Inflammatory macrophage treated with lipopolysaccharide for 1 hour (primary cell): ENCODE results near the gene SLC16A12.
"Not testable (repeated sequence)": the region's sequence is repeated elsewhere in the genome, so short reads cannot be mapped to it uniquely, and the experiment has no call there.

ENCODE experiments used
- DNase-seq, 2 donors: peaks; one replicate each; pipeline ENCODE4 v3.0.0-alpha.2; 2020 to 2022

The SLC16A12 gene

GRCh38 chr10:89414879-89415821 is 120.2 kb downstream of the SLC16A12 start:
- DNase-seq, result peak; percentile 25 to 61

- peak; percentile 70 to 92 for DNase-seq
These were observed 121.1 kb downstream of the SLC16A12 start, which contains the start of gene IFIT5 for GRCh38 chr10:89414146-89414878. Gene IFIT5 (plus strand): TSS chr10:89414568. CDS start chr10:89414799, 231 bp downstream.

- DNase-seq, result no peak
These were observed 121.9 kb downstream of the SLC16A12 start for GRCh38 chr10:89413398-89413912.

- not testable (repeated sequence) for DNase-seq
These were observed 123.1 kb downstream of the SLC16A12 start for GRCh38 chr10:89412276-89412675.

GRCh38 chr10:89411135-89411534 is 124.3 kb downstream of the SLC16A12 start:
- peak; percentile 43 to 44 for DNase-seq

- peak; percentile 75 to 80 for DNase-seq
These were observed 124.8 kb downstream of the SLC16A12 start for GRCh38 chr10:89410551-89410950.

GRCh38 chr10:89409282-89409681 is 126.1 kb downstream of the SLC16A12 start:
- DNase-seq, result not testable (repeated sequence)

GRCh38 chr10:89407792-89408191 is 127.6 kb downstream of the SLC16A12 start:
- not testable (repeated sequence) for DNase-seq

- not testable (repeated sequence) for DNase-seq
These were observed 129.2 kb downstream of the SLC16A12 start for GRCh38 chr10:89406178-89406577.

- no peak for DNase-seq
These were observed 131.0 kb downstream of the SLC16A12 start for GRCh38 chr10:89404104-89405047.

GRCh38 chr10:89403043-89403442 is 132.4 kb downstream of the SLC16A12 start:
- no peak for DNase-seq

- peak; percentile 79 to 90 for DNase-seq
These were observed 135.4 kb downstream of the SLC16A12 start for GRCh38 chr10:89399956-89400355.

- DNase-seq, result no peak
These were observed 137.2 kb downstream of the SLC16A12 start for GRCh38 chr10:89398003-89398749.

GRCh38 chr10:89395141-89395540 is 140.3 kb downstream of the SLC16A12 start:
- no peak for DNase-seq

GRCh38 chr10:89393898-89394297 is 141.5 kb downstream of the SLC16A12 start:
- DNase-seq, result no peak

GRCh38 chr10:89392974-89393373 is 142.4 kb downstream of the SLC16A12 start:
- DNase-seq, result peak; percentile 24 to 42

- peak; percentile 86 to 95 for DNase-seq
These were observed 143.3 kb downstream of the SLC16A12 start, which contains the start of gene IFIT1 for GRCh38 chr10:89391907-89392756. Gene IFIT1 (plus strand): TSS chr10:89392623. CDS start chr10:89392713, 90 bp downstream.

GRCh38 chr10:89391226-89391576 is 144.2 kb downstream of the SLC16A12 start:
- DNase-seq, result not testable (repeated sequence)

GRCh38 chr10:89390476-89391225 is 144.7 kb downstream of the SLC16A12 start:
- DNase-seq, result no peak

- no peak for DNase-seq
These were observed 146.1 kb downstream of the SLC16A12 start for GRCh38 chr10:89389254-89389653.
